SK-N-SH treated with all-trans-retinoic acid at 6 μM for 48 hours (cell line): Measurements from ENCODE around the gene SAPCD2.

Experiments used
- OSR1 ChIP-seq: fragments of 250-450 bp; sonication (Bioruptor Pico); IDR thresholded peaks from 2 replicates; pipeline ENCODE4 v1.8.0; 2022; ENCODE audit warnings: moderate library complexity, mild to moderate bottlenecking, inconsistent platforms
- ZFP3 ChIP-seq: fragments of 250-450 bp; sonication (Bioruptor Pico); IDR thresholded peaks from 2 replicates; pipeline ENCODE4 v1.5.0; 2020; ENCODE audit warnings: mild to moderate bottlenecking, moderate library complexity
- ZNF8 ChIP-seq: fragments of 450-650 bp; formaldehyde crosslinking; IDR thresholded peaks from 2 replicates; pipeline ENCODE4 v1.5.0; 2020; ENCODE audit warnings: mild to moderate bottlenecking, moderate library complexity

GRCh38 chr9:137110147-137110910, 40.0 kb upstream of the SAPCD2 start:
- TF ChIP-seq OSR1 (CRISPR knock-in tag) (no peak), ZFP3 (CRISPR knock-in tag) (no peak), ZNF8 (no peak)
